HG03025 (cell line): ENCODE results near the gene NCAPD2.
A peak's percentile ranks its signal among the peaks of the same experiment; 100 is the strongest.
"Not testable (repeated sequence)": the region's sequence is repeated elsewhere in the genome, so short reads cannot be mapped to it uniquely, and the experiment has no call there.

ENCODE experiments used
- ATAC-seq: cut with Tn5 transposase; IDR thresholded peaks from one replicate; pipeline ENCODE4 v1.9.1; 2021; ENCODE audit warnings: mild to moderate bottlenecking, moderate library complexity; ENCODE audit not compliant: unreplicated experiment, low FRiP score

Gene NCAPD2

DNA sequence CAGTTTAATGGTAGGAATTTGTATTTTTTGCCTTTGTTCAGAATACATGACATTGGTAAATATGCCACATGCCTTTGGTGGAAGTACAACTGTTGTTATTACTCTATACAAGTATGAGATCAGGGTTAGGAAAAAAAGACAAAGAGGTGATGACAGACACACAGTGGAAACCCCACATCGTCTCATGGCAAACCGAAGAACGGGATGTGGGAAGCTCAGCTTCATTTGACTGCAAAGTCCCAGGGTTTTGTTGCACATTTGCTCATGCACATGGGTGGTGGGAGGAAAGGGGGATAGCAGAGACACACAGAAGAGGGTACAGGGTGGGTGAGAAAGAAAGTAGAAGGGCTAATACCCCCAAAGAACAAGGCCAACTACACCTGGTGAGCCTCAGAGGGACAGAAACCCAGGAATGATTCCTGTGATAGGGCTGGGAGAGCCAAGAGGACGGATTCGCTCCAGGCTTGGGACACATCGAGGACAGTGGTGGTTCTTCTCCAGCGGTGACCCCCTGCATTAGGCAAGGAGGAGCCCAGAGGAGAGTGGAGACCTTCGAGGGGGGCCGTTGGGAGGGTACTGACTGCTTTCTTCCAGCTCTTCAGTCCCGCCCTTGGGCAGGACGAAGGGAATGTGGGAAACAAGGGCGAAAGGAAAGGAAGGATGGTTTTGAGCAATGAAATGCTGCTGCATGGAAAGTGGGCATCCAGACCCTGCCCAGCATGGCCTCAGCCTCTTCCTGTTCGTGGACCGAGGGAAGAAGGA, 31.5 kb upstream of the NCAPD2 start:
- no peak for ATAC-seq

DNA sequence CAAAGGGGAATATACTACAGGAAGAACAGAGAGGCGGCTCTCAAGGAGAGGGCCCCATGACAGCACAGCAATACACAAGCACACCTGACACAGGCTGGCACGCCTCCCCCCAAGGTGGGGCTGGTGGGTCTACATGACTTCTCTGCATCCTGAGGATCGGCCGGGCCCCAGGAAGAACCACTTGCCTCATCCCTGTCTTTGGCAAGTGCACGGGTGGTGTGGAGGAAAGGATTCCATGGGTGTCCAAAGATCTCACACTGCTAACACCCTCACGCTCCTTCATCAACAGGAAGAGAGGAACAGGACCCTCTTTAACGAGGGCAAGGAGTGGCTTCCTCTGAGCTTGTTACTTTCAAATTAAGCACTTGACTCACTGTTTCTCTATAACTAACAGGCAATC, 30.7 kb upstream of the NCAPD2 start:
- ATAC-seq: no peak

DNA sequence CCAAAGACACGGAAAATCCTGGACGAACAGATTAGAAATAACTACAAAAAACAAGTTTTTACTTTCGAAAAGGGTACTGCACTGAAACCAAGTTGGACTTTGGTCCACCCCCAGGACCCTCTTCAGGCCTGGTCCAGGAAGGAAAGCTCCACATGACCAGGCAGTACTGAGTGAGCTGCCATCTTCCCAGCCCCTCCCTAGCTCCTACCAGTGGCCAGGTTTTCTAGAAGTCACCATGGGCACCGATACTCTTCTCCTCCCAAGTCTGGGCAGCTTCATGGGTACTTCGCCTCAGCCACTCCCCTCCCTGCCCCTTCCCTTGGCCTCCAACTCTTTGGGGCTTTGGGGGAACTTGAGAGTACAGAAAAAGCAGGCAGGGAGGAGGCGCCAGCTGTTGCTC, 30.0 kb upstream of the NCAPD2 start:
- no peak for ATAC-seq

DNA sequence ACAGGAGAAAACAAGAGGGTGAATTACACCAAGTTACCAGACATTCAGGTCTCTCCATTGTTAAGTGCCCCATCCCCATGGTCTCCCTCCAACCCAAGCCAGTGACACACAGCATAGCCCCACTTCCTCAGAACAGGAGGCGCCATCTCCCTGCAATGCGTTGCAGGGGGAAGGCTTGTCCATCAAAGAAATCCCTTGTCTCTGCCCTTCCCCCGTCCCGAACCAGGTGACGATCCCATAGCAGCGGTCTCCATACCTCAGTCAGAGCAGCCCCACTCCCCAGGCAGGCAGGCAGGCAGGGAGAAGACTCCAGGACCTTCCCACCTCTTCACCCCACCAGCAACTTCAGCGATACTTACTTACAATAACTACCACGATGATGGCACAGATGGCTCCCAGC, 29.4 kb upstream of the NCAPD2 start:
- no peak for ATAC-seq

DNA sequence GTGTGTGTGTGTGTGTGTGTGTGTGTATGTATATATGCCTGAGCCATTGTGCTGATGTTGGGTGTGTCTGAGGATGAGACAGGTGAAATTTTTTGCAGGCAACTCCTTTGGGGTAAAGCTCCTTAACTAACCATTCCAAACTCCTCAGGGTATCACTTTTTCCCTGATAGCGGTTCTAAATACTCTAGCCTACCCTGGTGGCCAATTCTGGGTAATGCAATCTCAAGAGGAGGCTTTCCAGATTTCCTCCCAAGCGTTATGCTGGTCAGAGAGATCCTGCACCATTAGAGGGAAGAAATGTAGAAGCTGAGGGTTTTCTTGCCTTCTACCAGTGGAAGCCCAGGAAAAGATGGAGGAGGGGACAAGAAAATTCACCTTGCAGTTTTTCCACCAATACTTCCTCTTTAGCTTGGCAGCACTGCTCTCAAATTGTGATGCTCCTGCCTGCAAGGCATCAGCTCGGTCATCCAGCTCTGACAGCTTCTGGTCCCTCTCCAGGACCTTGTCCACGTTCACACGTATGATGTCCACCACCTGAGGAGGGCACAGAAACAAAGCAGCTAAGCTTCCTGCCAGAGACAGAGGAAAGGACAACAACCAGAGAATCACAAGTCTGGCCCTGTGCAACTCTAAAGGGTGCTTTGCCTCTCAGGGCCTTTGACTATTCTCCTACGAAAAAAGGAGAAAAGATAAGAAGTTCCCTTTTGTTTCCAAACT, 28.3 kb upstream of the NCAPD2 start:
- no peak for ATAC-seq

DNA sequence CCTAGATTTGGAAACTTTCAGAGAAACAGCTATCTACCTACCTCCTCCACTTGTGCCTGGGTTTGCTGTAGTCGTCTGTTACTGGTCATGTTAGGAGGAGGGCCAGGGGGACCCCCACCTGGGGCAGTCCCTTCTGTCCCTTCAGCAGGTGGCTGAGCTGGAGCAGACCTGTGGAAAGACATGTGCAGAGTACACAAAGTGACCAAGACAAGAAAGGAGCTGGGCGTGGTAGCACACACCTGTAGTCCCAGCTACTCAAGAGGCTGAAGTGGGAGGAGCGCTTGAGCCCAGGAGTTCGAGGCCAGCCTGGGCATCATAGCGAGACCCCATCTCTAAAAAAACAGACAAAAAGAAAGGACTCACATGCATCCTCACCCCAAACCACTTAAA, 27.7 kb upstream of the NCAPD2 start:
- no peak for ATAC-seq

DNA sequence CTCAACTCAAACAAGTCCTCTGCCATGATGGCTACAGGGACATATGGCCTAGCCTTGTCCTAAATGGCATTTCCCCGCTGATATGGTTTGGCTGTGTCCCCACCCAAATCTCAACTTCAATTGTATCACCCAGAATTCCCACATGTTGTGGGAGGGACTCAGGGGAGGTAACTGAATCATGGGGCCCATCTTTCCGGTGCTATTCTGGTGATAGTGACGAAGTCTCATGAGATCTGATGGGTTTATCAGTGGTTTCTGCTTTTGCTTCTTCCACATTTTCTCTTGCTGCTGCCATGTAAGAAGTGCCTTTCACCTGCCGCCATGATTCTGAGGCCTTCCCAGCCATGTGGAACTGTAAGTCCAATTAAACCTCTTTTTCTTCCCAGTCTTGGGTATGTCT, 27.2 kb upstream of the NCAPD2 start:
- not testable (repeated sequence) for ATAC-seq

DNA sequence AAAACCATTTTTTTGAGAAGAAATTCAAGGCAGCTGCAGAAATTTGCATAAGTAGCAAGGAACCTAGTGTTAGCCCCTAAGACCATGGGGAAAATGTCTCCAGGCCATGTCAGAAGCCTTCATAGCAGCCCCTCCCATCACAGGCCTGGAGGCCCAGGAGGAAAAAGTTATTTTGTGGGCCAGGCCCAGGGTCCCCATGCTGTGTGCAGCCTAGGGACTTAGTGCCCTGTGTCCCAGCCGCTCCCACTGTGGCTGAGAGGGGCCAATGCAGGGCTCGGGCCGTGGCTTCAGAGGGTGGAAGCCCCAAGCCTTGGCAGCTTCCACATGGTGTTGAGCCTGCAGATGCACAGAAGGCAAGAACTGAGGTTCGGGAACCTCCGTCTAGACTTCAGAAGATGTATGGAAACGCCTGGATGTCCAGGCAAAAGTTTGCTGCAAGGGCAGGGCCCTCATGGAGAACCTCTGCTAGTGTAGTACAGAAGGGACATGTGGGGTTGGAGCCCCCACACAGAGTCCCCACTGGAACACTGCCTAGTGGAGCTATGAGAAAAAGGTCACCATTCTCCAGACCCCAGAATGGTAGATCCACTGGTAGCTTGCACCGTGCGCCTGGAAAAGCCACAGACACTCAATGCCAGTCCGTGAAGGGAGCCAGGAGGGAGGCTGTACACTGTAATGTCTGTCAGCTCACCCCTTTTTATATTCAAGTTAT, 26.2 kb upstream of the NCAPD2 start:
- ATAC-seq: not testable (repeated sequence)

DNA sequence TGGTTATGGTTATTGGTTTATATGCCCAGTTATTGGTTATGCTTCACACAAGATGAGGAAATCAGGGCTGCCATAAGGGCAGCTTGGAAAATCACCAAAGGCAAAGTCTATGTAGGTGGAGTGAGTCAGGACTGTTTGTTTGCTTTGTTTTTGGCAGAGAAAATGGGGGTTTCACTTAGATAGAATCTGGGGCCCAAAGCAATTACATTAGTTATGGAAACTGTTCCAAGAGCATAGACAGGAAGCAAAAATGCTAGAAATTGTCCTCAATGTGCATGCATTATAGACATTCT, 25.7 kb upstream of the NCAPD2 start:
- no peak for ATAC-seq

DNA sequence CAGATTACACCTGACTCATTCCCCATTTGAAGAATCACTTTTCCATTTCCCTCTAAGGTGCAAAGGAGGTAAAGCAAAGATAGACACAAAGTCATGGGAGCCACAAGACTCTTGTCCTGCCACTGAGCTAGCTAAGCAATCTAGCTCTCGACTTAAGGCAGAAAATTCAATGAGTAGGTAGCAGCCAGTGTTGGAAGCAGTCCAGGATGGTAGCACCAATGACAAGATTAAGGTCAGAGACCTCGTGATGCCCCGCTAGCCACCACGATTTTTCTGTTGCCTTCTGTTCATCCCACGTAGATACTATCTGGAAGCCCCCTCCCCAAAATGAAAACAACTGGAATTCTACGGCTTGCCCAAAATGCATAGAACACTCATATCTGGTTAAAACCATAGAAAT, 24.8 kb upstream of the NCAPD2 start:
- ATAC-seq: no peak

DNA sequence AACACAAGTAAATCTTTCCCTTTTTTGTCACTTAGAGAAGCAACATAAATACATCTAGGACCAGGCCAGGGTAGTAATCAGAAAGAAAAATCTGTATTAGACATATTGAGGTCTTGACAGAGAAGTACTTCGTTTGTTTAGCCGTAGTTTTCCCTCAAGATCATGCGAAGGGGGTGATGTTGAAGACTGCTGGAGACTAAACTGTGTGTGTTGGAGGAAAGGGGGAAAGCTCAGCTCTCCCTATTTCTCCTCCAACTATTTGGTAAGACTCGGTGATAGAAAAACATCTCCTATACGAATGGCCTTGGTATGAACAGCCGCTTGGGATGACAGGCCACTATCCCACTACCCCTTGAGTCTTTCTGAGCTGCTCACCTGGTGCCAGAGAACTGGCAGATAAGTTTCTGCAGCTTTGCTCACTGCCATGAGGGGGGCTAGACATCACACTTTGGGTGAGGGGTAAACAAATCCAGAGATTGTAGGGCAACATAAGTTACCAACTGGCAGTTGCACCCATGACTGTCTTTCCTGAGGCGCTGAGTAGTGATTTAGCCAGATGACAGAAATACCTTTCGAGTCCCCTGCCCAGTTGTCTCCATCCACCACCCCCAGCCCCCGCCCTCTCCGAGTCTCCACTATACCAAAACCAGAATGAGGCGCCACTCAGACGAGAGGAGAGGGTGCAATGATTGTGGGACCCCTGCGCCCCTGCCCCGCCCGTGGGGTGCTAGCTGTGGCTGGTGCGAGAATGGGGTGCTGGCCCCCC, 24.1 kb upstream of the NCAPD2 start:
- ATAC-seq: no peak

DNA sequence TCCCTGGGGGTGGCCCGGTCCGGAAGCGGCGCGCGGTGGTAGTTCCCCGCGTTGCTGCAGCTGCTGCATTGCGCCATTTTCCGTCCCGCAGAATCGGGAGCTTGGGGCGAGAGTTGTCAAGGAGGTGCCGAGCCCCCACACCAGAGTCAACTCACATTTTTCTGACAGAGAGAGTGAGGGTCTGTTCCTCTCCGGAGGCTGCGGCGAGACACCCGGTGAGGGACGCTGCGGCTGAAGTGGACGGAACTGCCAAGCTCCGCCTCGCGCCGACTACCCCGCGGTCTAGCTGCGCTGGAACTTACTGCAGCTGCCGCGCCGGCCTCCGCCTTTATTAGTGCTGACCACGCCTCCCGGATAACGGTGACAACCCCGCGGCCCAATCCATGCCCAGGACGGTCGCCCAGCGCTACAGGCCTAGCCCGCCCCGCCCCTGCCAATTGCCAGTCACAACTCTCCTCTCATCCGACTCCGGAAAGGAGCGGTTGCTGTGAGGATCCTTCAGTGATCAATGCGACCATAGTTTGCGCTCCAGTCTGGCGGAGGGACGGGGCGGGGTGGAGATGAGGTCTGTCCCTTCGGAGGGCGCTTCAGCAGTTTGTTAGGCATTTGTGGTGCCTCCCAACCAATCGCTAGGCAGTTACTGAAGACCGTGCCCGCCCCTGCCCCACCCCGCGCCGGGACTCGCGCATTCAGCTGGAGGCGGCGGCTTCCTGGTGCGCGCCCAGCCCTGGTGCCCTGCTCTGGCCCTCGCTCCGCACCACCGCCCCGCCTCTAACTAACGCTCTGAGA, 23.3 kb upstream of the NCAPD2 start, which contains the start of gene VAMP1:
Gene VAMP1, minus strand, starts transcription at position 303 of the 789 bp plus-strand sequence. Its CDS starts 146 bp downstream, at position 157.
- ATAC-seq: peak; percentile 91

DNA sequence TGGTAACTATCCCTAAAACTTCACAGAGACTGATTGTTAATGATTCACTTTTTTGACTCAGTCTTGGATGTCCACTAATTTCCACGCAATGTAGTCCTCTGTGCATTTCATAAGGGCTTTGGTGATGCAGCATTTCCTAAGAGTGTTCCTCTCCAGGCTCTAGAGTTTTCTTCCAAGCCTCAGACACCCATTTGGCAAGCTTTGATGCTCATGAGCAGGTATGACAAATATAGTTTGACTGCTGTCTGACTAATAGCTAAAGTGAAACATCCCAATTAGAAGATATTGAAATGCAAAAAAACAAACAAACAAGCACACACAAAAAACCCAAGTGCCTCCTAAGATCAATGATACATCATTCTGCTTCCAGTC, 21.9 kb upstream of the NCAPD2 start:
- ATAC-seq: no peak

DNA sequence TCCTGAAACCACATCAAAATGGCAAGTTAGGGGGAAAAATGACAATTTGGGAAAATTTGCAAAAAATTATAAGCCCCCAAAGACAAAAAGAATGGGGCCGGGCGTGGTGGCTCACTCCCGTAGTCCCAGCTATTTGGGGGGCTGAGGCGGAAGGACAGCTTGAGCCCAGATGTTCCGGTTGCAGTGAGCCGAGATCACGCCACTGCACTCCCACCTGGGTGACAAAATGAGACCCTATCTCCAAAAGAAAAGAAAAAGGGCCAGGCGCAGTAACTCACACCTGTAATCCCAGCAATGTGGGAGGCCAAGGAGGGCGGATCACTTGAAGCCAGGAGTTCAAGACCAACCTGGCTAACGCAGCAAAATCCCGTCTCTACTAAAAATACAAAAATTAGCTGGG, 21.4 kb upstream of the NCAPD2 start:
- ATAC-seq: no peak

DNA sequence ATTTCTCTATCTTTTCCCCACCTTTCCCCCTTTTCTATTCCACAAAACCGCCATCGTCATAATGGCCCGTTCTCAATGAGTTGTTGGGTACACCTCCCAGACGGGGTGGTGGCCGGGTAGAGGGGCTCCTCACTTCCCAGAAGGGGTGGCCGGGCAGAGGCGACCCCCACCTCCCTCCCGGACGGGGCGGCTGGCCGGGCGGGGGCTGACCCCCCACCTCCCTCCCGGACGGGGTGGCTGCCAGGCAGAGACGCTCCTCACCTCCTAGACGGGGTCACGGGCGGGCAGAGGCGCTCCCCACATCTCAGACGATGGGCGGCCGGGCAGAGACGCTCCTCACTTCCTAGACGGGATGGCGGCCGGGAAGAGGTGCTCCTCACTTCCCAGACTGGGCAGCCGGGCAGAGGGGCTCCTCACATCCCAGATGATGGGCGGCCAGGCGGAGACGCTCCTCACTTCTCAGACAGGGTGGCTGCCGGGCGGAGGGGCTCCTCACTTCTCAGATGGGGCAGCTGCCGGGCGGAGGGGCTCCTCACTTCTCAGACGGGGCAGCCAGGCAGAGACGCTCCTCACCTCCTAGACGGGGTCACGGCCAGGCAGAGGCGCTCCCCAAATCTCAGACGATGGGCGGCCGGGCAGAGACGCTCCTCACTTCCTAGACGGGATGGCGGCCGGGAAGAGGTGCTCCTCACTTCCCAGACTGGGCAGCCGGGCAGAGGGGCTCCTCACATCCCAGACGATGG, 18.5 kb upstream of the NCAPD2 start:
- ATAC-seq: not testable (repeated sequence)

DNA sequence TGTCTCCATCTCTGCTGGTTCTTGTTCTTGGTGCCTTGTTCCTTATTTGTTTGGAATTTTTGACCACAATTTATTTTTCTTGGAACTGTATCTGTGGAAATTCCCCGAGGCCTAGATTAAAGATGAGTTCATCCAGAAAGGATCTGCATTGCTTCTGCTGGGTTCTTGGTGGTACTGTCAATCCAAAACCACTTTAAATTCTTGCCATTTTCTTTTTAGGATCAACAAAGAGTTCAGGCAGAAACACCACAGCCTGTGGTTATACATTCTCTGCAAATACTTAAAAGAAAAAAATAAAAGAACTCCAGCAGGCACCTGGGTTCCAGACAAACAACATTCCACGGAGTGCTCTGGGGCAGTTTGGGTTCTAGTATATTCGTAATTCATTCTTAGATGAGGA, 17.4 kb upstream of the NCAPD2 start:
- ATAC-seq: no peak

DNA sequence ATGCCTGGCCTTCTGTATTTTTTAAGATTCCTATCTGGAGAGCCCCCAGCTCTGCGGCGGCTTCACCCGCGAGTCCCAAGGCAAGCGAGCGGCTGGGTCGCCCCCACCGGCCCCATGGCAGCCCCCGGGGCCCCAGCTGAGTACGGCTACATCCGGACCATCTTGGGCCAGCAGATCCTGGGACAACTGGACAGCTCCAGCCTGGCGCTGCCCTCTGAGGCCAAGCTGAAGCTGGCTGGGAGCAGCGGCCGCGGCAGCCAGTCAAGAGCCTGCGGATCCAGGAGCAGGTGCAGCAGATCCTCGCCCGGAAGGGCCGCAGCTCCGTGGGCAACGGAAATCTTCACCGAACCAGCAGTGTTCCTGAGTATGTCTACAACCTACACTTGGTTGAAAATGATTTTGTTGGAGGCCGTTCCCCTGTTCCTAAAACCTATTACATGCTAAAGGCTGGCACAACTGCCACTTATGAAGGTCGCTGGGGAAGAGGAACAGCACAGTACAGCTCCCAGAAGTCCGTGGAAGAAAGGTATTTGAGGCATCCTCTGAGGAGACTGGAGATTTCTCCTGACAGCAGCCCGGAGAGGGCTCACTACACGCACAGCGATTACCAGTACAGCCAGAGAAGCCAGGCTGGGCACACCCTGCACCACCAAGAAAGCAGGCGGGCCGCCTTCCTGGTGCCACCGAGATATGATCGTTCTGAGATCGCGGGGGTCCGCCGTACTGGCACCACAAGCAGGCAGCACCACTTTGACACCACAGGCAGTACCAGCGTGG, 16.1 kb upstream of the NCAPD2 start:
- ATAC-seq: not testable (repeated sequence)

DNA sequence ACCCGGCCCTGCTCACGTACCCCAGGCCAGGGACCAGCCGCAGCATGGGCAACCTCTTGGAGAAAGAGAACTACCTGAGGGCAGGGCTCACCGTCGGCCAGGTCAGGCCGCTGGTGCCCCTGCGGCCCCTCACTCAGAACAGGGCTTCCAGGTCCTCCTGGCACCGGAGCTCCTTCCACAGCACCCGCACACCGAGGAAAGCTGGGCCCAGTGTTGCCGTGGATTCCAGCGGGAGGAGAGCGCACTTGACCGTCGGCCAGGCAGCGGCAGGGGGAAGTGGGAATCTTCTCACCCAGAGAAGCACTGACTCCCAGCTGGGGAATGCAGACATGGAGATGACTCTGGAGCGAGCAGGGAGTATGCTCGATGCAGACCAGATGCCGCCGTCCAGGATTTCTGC, 15.5 kb upstream of the NCAPD2 start:
- ATAC-seq: no peak

DNA sequence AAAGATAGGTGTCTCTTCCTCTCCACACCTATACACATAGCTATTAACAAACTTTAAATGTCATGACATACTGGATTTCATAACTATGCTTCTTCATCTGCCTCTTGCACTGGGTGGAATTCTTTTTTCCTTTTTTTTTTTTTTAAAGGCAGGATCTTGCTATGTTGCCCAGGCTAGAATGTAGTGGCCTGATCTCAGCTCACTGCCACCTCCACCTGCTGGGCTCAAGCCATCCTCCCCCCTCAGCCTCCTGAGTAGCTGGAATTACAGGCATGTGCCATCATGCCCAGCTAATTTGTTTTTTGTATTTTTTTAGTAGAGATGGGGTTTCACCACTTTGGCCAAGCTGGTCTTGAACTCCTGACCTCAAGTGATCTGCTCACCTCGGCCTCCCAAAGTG, 5.7 kb upstream of the NCAPD2 start:
- no peak for ATAC-seq
